Measurements from ENCODE around the gene NOS1AP. TPM values are rescaled to one million over a fixed set of nuclear protein-coding genes. Genes with fewer than 3 reads are reported as not detected.

NOS1AP gene
- total and polyA plus RNA-seq, 9 of the 15 experiments (the other 6 are each of a cell fraction or from before 2014, with no cell fraction given): 0.07 to 1.5 (median 0.22) TPM

DNA sequence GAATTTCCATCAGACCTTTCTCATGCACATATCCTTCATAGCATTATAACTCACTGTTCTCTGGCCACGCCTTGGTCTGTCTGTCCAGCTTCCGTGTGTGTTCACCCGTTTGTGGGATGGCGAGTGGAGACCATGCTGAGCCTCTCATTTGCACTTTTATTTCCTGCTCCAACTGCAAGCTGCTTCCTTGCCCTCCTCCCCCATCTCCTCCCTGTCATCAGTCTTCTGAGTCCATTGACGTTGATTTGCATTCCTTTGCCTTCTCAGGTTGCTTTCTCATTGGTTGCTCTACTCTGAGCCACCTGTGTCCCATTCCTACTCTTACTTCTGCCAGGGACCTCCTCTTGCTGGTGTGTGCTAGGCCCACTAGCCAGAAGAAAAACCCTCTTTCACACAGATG lies 146.4 kb downstream of the NOS1AP start:
- POLR2A ChIA-PET: no interaction called here
- CTCF ChIA-PET (ENCODE audit: low intra/inter-chr PET ratio): no interaction called here
- in situ Hi-C loops (cut with MboI) (no loop called here), intact Hi-C loops (cut with micrococcal nuclease) (no loop called here)
- H4K20me1 ChIP-seq (replicated peaks; ENCODE audit: control insufficient read depth, insufficient read depth, low read length): no peaks in the 10 kb centered on the region
- H3K79me2 ChIP-seq (ENCODE audit: control insufficient read depth, insufficient read depth, low read length): no peaks in the 10 kb centered on the region
- no peaks in the 10 kb centered on the region for H3K4me1 ChIP-seq (replicated peaks in 1 of 2; ENCODE audit: control insufficient read depth in 2 of 2, insufficient read depth in 2 of 2, low read length in 2 of 2)
- DNase-seq (ENCODE audit: extremely low read depth in 1 of 4, low spot score in 3 of 4) (no peak), ATAC-seq (no peak), FAIRE-seq (no peak)
- H3K4me3 ChIP-seq: no peak overlapping the region
- no peak overlapping the region for H2AFZ ChIP-seq (ENCODE audit: low read depth, low read length)
- no peaks in the 10 kb centered on the region for H3K9me3 ChIP-seq (replicated peaks; ENCODE audit: control insufficient read depth, insufficient read depth, low read depth, low read length)
- BruUV-seq (replicated peaks): no TSS peak
- no peaks in the 10 kb centered on the region for H3K36me3 ChIP-seq (ENCODE audit: control insufficient read depth, insufficient read depth, low read length)
- H3K27ac ChIP-seq (ENCODE audit: extremely low read depth, low read depth, low read length): no peak overlapping the region
- peaks cover 11 to 34% of the 10 kb centered on the region in 2 experiments for H3K27me3 ChIP-seq (ENCODE audit: control insufficient read depth in 2 of 2, insufficient read depth in 2 of 2, low read length in 2 of 2)
- no peaks in the 10 kb centered on the region for H3K9me1 ChIP-seq (ENCODE audit: control insufficient read depth, insufficient read depth, low read length)
- no peak overlapping the region for H3K9ac ChIP-seq (ENCODE audit: insufficient read depth in 1 of 2, low read depth in 2 of 2, low read length in 2 of 2)
- 0% methylated on average over 5 of the region's 5 CpGs for WGBS (ENCODE audit: insufficient coverage, low coverage, missing lambda C conversion rate)
- no peak overlapping the region for H3K4me2 ChIP-seq (ENCODE audit: insufficient read depth, low read length)
- TF ChIP-seq NONO (IDR thresholded peaks at IDR 0.05; ENCODE audit: low read depth in 2 of 2, low read length in 1 of 2) (no peak), ERF (CRISPR knock-in tag; IDR thresholded peaks at IDR 0.05) (no peak), MAFK (IDR thresholded peaks at IDR 0.05; ENCODE audit: low read length) (no peak), SMAD2 (IDR thresholded peaks at IDR 0.05; ENCODE audit: low read depth, low read length) (no peak), ZNF668 (CRISPR knock-in tag; IDR thresholded peaks at IDR 0.05) (no peak), CHAMP1 (IDR thresholded peaks at IDR 0.05) (no peak), MAZ (CRISPR knock-in tag; conservative IDR thresholded peaks at IDR 0.05 in 1 of 2, IDR thresholded peaks at IDR 0.05 in 1 of 2) (no peak), HMG20B (CRISPR knock-in tag; IDR thresholded peaks at IDR 0.05) (no peak), CREB1 (IDR thresholded peaks at IDR 0.05) (no peak), CREB1 (CRISPR knock-in tag; IDR thresholded peaks at IDR 0.05) (no peak), ZNF518B (CRISPR knock-in tag; IDR thresholded peaks at IDR 0.05) (no peak), ZNF445 (CRISPR knock-in tag; IDR thresholded peaks at IDR 0.05; ENCODE audit: low read depth) (no peak)
- TF ChIP-seq, protein P1, sequence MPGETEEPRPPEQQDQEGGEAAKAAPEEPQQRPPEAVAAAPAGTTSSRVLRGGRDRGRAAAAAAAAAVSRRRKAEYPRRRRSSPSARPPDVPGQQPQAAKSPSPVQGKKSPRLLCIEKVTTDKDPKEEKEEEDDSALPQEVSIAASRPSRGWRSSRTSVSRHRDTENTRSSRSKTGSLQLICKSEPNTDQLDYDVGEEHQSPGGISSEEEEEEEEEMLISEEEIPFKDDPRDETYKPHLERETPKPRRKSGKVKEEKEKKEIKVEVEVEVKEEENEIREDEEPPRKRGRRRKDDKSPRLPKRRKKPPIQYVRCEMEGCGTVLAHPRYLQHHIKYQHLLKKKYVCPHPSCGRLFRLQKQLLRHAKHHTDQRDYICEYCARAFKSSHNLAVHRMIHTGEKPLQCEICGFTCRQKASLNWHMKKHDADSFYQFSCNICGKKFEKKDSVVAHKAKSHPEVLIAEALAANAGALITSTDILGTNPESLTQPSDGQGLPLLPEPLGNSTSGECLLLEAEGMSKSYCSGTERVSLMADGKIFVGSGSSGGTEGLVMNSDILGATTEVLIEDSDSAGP (CRISPR knock-in tag; IDR thresholded peaks at IDR 0.05): no peak
